Activated CD4-positive, CD25-positive, alpha-beta regulatory T cell treated with anti-CD3 and anti-CD28 coated beads, Interleukin-2, amount 50 U/mL, for 72 hours (primary cell): ENCODE measurements around the gene SLC38A10.
"Not testable (repeated sequence)": the region's sequence is repeated elsewhere in the genome, so short reads cannot be mapped to it uniquely, and the experiment has no call there.

ENCODE experiments used
- DNase-seq: peaks from one replicate; pipeline ENCODE4 v3.0.0; 2021

SLC38A10 gene

DNA sequence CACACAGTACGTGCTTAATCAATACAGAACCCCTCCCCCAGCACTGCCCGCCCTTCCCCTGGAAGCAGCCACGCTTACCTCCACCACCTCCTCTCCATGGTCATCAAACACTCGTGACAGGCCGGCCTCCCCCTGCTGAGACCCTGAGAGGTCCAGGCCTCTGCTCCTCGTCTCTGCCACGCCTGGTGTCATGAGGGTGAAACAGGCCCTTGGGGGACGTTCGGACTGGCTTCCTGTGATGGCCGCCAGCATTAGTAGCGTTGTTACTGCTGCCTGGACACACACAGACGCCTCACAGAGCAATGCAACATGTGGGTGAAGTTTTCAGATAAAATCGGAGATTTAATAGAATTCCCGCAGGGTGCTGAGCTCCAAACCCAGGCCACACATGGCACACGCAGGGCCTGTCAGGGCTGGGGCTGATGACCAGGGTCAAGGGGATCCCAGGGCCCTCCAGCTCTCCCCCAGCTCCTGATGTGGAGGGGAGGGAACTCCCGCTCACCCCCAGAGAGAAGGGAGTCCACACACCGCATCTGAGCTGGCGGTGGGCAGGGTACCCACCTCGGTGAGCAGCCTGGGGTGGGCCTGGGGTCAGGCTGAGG lies 15.9 kb upstream of the SLC38A10 start:
- DNase-seq: no peak

DNA sequence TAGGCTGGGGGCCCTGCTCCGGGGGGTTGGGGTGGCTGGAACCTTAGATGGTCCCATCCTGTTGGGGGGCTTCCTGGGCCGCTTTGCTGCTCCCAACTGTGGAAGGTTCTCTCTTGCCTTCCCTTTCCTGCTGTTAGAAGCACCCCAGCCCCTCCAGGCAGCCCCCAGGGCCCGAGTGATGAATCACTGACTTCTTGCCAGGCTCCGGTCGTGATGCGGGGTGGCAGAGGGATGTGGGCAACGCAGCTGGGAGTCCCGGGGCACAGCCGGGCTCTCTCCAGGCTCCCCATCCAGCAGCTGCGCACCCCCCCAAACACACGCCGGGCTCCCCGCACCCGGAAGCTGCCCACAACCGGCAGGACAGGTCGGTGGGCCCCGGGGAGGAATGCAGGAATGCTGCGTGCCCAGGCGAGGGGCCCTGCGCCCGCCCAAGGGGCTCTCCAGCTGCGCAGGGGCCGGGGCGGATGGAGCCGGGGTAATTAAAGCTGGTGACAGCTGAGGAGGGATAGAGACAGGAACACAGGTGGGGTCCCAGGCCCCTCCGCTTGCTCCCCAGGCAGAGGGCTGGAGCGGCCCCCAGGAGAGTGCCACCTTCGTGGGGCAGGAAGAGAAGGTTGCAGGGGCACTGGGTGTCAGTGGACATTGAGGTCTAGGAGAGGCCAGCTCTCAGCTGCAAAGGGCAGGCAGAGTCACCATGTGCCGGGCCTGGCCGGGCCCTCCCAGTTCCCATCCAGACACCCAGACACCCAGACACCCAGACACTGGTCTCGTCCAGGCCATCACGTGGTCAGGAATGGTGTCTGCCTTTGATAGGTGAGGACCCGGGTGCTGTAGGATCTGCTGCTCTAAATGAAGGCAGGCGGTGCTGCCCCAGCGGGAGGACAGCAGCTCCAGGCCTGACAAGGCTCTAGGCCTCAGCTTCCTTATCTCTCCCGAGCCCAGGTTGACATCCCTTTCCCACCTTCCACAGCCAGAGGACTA lies 15.0 kb upstream of the SLC38A10 start:
- no peak for DNase-seq

DNA sequence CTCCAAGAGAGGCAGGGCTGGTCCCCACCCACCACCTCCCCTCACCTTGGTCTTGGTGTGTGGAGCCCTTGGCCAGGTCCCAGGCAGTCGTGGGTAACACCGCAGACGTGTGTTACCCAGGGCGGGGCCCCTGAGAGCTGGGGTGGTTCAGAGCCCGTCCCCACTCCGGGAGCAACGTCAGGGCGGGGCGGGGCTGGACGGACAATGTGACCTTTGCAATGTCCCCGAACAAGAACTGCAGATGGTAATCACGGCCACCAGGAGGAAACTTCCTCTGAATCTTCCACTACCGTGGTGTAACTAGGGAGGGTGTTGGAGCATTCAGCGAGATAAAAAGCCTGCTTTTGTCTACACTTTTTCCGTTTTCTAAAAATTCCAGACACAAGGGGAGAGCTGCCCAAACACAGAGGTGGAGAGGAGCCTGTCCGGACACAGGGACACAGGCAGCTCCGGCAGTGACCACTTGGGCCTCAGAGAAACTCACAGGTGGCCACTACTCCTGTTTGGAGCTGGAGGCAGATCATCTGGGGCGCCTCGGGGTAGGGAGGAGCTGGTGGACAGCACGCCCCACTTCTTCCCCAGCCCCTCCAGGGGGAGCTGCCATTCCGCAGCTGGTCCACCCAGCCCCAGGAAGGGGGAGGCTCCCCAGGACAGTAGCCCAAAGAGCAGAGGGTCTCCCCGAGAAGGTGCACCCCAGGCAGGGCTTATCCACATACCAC lies 14.2 kb upstream of the SLC38A10 start:
- no peak for DNase-seq

DNA sequence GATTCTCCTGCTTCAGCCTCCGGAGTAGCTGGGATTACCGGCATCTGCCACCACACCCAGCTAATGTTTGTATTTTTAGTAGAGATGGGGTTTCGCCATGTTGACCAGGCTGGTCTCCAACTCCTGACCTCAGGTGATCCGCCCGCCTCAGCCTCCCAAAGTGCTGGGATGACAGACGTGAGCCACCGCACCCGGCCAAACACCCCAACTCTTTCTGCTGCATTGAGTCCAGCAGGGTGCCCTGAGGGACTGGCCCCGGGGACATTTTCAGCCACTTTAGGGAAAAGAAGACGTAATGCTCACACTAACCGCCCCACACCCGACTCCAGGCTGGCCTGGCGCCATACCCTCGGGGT lies 13.7 kb upstream of the SLC38A10 start:
- not testable (repeated sequence) for DNase-seq

DNA sequence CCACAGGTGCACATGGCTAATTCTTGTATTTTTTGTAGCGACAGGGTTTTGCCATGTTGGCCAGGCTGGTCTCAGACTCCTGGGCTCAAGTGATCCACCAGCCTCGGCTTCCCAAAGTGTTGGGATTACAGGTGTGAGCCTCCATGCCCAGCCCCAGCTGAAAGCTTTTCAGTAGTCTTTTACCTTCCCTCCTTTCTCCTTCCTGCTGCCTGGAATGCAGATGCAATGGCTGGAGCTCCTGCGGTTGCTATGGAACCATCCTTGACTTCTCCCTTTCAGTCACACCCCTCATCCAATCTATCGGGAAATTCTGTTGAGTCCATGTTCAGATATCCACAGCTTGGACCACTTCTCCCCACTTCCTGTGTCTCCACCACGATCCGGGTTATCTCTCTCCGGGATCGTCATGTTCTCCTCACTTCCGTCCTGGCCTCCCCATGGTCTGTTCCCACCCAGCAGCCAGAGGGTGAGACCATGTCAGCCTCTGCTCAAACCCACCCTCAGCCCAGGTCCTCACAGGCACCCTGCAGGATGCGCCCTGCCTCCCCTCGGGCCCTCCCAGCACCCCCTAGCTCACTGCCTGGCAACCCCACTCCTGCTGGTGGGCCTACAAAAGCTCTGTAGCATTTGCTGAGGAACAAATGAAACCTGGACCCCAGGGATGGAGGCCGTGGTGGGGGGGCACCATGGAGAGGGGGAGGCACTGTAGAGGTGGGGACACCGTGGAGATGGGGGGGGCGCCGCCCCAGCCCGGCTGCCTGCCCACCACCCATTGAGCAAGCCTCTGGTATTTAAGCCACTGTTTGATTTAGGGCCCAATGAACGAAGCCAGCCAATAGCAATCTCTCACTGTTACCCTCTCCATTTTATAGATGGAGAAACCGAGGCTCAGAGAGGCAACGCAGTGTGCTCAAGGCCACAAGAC lies 12.8 kb upstream of the SLC38A10 start:
- no peak for DNase-seq

DNA sequence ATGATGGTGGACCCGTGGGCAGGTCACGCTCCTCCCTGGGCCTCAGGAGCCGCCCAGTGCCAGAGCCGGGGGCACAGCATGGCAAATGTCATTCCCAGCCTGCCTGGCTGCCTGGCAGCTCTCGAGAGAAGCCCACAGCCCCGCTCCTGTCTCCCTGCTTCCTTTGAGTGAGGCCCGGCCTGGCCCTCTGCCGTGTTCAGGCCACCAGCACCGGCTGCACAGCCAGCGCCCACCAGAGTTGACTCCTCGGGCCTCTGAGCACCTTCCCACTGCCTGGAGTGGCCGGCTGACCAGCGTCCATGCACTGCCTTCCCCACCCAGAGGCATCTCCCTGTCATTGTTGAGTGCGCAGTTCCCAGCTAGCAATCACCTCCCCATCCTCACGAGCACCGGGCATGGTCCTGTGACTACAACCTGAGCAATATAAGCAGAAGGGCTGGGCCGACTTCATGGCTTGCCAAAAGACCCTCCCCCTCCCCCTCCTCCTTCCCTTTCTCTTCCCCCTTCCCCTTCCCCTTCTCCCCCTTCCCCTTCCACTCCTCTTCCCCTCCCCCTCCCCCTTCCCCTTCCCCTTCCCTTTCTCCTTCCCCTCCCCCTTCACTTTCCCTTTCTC lies 11.9 kb upstream of the SLC38A10 start:
- no peak for DNase-seq

DNA sequence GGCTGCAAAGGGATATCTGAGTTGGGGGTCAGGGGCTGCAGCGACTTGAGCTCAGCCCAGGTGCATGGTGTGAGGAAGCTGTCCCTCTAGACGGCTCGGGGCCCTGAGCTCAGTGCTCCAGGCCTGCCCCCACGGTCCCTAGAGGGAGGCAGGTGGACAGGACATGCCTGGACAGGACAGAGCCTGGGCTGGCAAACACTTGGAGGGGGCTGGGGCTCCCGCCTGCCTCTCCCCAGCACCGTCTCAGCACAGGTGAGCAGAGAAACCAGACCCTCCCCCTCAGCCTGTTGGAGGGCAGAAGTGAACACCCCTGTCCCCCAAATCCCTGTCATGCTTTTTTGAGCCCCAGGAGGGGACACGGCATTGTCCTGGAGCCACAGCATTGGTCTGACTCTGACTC lies 11.4 kb upstream of the SLC38A10 start:
- no peak for DNase-seq

DNA sequence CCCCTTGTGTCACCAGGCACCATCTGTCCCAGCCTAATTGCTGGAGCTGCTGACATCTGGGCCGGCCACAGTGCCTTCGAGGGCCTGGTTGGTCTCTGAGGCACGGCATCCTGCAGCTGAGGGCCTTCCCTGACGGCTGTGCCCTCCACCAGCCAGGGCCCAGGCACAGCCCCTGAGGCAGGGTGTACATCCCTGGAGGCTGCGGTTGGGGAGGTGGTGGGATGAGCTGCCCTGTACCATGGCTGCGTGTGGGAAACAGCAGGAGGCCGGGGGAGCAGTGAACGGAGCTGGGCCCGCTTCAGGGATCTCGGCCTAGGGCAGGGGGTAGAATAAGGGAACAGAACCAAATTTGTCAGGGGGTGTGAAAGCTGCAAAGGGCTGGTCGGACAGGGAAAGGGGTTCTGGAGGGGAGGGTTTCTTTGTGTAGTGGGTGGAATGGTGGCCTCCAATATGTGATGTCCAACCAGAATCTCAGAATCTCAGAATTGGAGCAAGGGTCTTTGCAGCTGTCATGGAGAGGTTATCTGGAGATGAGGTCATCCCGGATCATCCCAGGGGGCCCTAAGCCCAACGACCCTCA lies 10.0 kb upstream of the SLC38A10 start:
- DNase-seq: no peak

DNA sequence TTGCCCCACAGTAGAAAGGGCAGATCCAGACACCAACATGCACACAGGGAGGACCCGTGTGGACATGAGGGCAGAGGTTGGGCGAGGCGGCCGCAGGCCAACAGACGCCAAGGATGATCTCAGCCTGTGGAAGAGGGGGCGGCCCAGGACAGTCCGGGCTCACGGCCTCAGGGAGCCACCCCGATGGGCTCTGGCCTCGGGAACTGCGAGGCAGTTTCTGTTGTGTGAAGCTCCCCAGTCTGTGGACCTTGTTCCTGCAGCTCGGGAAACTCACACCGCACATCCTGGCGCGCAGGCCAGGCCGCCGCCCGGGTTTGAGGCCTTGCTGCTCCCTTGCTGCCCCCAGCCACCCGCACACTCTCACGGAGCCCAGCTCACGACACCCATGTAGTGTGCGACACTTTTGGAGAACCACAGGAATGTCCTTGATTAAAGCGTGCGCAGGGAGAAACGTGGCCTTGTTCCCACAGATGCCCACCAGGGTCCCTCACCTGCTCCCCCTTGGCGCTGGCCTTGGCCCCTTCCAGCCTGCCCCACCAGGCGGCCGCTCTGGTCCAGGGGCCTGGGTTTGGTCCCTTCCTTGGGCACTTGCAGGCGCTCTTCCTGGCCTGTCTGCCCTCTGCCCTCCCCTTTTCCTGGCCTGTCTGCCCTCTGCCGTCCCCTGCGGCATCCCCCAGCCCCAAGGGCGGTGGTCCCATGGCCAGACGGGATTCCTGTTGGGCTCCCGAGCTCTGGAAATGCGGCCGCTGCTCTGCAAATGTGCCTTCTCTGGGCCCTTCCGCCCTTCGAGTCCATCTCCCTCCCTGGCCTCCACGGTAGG lies 9.3 kb upstream of the SLC38A10 start:
- DNase-seq: no peak

DNA sequence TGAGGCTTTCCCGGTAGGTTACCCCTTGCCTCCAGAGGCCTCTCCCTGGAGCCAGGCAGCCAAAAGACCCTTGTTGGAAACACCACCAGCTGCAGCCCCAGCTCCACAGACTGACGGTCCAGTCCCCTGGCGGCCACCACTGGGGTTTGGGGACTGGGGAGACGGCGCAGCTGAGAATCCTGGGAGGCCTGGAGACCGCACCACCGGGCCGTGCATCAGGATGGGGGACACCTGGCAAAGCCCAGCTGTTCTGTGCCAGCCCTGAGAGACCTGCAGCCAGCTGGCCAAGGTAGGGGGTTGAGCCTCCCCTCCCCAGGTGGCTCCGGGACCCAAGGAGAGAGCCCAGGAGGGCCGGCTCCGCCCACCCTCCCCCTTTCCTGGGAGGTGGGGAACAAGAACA lies 8.3 kb upstream of the SLC38A10 start:
- DNase-seq: no peak

DNA sequence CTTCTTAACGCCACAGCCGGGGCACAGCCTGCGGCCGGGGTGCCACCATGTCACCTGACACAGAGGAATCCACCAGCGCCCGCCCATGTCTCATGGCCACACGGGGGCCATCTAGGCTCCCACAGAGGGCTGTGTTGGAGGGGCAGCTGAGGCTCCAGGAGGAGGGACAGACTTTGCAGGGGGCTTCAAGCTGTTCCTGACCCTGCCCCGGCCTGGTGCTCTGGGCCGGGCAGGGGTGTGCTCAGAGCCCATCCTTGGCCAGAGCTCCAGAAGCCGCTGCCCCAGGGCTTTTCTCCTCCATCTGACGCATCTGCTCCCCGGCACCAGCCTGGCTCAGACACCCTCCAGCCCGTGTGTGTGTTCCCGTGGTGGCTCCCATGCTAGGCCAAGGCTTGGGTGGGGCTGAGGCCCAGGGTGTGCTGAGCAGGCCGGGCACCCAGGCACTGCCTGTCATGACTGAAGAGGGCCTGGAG lies 7.8 kb upstream of the SLC38A10 start:
- DNase-seq: no peak

DNA sequence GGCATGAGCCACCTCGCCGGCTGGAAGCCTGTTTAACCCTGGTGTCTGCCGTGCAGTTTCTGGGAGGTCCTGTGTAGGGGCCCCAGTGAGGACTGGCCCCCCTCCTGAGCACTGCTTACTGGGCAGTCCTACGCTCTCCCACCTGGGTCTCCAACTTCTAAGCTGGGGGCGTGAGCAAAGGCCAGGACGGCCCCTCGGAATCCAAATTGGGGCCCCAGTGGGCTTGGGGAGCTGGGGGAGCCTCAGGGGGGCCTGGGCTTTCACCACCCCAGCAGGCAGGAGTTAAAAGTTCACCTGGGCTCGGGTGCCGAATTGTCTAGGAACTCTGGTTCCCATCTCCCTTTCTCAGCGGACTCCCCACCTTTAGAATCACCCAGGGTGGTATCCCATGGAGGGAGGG lies 7.2 kb upstream of the SLC38A10 start:
- DNase-seq: no peak

DNA sequence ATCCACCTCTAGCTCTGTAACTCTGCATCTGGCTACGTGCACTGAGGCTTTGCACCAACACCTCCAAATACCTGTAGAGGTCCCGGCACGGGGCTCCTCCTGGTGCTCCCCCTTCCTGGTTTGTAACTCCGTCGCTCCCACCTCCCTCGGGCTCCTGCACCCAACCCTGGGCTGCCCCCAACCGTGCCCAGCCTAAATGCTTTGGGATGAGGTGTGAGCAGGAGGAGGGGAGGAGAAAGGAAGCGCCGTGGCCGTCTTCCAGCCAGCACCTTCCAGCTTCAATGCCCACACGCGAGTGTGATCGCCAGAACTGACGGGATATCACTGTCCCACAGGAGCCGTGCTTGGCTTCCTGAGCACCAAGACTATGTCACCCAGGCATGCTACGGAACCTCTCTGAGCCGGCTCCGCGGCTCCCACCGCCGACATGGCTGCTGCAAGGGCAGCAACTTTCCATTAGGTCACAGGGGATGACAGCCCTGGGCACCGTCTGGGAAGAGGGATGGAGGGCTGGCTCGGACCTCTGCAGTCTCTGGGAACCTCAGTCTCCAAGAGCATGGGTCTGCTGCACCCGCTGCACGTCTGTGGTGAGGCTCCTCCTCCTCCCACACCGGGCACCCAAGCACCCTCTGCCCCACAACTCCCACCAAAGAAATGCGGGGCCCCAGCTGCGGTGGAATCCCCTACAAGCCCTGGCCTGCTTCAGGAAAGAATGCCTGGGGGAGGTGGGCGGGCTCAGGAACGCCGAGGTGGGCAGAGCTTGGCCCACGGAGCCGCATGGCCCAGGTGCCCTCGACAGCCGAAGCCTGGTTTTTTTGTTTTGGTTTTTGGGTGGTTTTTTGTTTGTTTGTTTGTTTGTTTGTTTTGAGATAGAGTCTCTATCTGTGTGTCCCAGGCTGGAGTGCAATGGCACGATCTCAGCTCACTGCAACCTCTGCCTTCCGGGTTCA lies 6.4 kb upstream of the SLC38A10 start:
- DNase-seq: no peak

DNA sequence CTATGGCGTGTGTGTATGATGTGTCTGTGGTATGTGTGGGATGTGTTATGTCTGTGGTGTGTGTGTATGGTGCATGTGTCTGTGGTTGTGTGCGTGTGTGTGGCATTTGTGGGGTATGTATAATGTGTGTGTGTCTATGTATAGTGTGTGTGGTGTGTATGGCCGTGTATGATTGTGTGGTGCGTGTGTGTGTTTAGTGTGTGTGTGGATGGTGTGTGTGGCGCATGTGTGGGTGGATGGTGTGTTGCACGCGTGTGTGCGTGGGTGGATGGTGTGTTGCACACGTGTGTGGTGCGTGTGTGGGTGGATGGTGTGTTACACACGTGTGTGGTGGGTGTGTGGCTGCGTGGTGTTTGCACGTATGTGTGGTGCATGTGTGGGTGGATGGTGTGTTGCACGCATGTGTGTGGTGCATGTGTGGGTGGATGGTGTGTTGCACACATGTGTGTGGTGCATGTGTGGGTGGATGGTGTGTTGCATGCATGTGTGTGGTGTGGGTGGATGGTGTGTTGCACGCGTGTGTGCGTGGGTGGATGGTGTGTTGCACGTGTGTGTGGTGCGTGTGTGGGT lies 5.6 kb upstream of the SLC38A10 start:
- no peak for DNase-seq

DNA sequence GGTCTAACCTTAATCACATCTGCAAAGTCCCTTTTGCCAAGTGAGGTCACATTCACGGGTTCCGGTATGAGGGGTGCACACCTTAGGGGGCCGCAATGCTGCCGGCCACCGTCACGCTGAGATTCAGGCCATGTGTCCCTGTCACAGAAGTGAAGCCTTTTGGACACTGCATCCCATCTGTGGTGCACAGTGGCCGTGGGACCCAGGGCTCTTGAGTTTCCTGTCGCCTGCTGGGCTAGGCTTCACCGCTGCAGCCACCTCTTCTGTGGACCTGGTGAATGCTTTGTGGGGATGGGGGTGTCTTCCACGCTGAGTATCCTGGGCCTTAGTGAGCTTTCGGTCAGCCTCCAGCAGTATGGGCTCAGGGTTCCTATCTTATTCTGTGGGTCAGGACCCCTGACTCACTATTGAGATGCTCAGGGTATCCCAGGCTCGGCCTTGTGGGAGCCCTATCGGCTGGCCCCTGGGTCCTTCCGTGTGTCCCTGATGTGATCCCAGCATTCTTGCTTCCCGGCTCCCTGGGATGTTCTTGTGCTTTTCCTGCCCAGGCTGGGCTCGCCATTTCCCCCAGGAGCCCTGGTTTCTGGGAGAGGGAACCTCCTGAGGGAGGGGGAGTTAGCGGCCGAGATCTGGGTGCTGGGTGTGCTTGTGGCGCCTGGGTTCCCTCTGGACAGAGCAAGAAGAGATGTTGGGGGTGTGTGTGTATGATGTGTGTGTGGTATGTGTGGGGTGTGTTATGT lies 4.9 kb upstream of the SLC38A10 start:
- DNase-seq: no peak

DNA sequence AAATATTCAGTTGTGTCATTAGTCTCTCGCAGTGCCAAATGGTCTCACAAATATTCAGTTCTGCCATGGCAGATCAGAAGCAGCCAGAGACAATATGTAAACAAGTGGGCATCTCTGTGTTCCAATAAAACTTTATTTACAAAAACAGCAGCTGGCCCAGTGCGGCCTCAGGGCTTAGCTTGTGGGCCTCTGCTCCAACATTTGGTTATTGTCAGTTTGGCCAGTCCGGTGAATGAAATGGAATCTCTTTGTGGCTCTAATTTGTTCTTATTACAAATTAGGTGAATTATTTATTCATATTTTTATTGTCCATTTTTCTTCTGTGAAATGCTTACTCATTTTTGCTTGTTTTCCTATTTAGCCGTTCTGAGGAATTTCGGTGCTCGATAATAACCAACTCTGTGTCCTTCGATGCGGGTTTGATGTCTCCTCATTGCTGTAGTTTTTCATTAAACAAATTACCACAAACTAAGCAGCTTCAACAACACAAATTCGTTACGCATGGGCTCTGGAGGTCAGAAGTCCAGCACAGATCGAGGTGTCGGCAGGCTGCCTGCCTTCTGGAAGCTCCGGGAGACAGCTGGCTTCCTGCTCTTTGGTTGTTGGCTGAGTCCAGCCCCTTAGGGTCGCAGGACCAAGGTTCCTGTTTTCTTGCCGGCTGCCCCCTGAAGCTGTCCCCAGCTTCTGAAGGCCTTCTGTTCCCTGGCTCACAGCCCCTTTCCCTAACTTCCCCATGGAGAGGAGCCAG lies 4.1 kb upstream of the SLC38A10 start:
- DNase-seq: no peak

DNA sequence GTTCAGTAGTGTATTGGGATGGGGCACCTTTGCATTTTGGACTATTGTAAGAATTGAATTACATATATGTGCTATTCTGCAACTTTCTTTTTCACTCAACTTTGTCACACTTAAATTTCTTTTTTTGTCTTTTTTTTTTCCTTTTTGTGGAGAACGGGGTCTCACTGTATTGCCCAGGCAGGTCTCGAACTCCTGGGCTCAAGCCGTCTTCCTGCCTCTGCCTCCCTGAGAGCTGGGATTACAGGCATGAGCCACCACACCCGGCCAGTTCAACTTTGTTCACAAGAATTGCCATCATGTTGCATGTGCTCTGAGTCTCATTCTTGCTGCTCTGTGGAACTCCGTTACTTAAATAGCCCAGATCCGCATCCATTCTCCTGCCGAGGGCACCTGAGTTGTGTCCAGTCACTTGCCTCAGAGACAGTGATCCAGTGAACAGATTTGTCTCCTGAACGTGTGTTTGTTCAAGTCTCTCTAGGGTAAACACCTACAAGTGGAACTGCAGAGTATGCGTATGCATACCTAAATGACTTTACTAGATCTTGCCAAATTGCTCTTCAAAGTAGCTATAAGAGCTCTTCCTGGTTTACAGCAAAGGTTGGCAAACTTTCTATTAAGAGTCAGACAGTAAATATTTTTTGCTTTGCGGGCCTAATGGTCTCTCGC lies 3.4 kb upstream of the SLC38A10 start:
- DNase-seq: no peak
